NCI-H1417 treated with DMSO at 0.1 percent for 48 hours (cell line): ENCODE measurements around the gene ATP5ME.

Source experiments
- DNase-seq: peaks from one replicate; lab custom pipeline; 2025; lab: John Stamatoyannopoulos, UW

The ATP5ME gene

GRCh38 chr4:684623-685327, 10.7 kb upstream of the ATP5ME start:
- DNase-seq: no peak

GRCh38 chr4:683982-684622, 10.0 kb upstream of the ATP5ME start:
- DNase-seq: no peak

- no peak for DNase-seq
Observed at GRCh38 chr4:683247-683897, 9.3 kb upstream of the ATP5ME start.

GRCh38 chr4:682490-683172, 8.6 kb upstream of the ATP5ME start:
- no peak for DNase-seq

- no peak for DNase-seq
Observed at GRCh38 chr4:681736-682451, 7.8 kb upstream of the ATP5ME start.

GRCh38 chr4:680928-681645, 7.0 kb upstream of the ATP5ME start:
- DNase-seq: no peak

- no peak for DNase-seq
Observed at GRCh38 chr4:680551-680927, 6.5 kb upstream of the ATP5ME start.

- DNase-seq: no peak
Observed at GRCh38 chr4:680091-680490, 6.0 kb upstream of the ATP5ME start.

GRCh38 chr4:679629-680028, 5.6 kb upstream of the ATP5ME start:
- DNase-seq: no peak

GRCh38 chr4:679104-679481, 5.0 kb upstream of the ATP5ME start:
- no peak for DNase-seq

GRCh38 chr4:678331-679103, 4.4 kb upstream of the ATP5ME start:
- DNase-seq: no peak

- no peak for DNase-seq
Observed at GRCh38 chr4:677431-678293, 3.6 kb upstream of the ATP5ME start.

- DNase-seq: no peak
Observed at GRCh38 chr4:676871-677235, 2.8 kb upstream of the ATP5ME start.

GRCh38 chr4:675980-676870, 2.1 kb upstream of the ATP5ME start:
- DNase-seq: no peak

- DNase-seq: no peak
Observed at GRCh38 chr4:675036-675882, 1.2 kb upstream of the ATP5ME start.

GRCh38 chr4:673349-674091, 556 bp downstream of the ATP5ME start:
- DNase-seq: no peak

GRCh38 chr4:671769-672168, 2.3 kb downstream of the ATP5ME start:
- no peak for DNase-seq
